C4-2B (cell line): Measurements from ENCODE around the gene TMC4.
A peak's percentile ranks its signal among the peaks of the same experiment; 100 is the strongest.

Source experiments
- H3K27ac ChIP-seq: fragments of 450-650 bp; 2 replicates; pipeline ENCODE4 v1.5.1; 2017
- CTCF ChIP-seq: fragments of 450-650 bp; conservative IDR thresholded peaks from 2 replicates; pipeline ENCODE4 v1.5.1; 2017; ENCODE audit warnings: mild to moderate bottlenecking
- ZFX ChIP-seq: fragments of 450-650 bp; IDR thresholded peaks from 2 replicates; pipeline ENCODE4 v1.6.1; 2017

TMC4 gene

GRCh38 chr19:54206030-54206830, 33.3 kb upstream of the TMC4 start:
- no peak for TF ChIP-seq CTCF
- no peak for TF ChIP-seq ZFX
- H3K27ac ChIP-seq: 0 out of 2 replicates have a peak overlapping the region, but pooled peaks have one; percentile 2

- no peak overlapping the region for H3K27ac ChIP-seq
- TF ChIP-seq ZFX (no peak), CTCF (no peak)
Measured at GRCh38 chr19:54204767-54205468, 32.0 kb upstream of the TMC4 start.

- H3K27ac ChIP-seq: peak overlapping the region; percentile 87
- TF ChIP-seq CTCF (no peak), ZFX (no peak)
Measured at GRCh38 chr19:54203151-54203611, 30.2 kb upstream of the TMC4 start.

GRCh38 chr19:54201980-54202379, 29.0 kb upstream of the TMC4 start:
- peak overlapping the region; percentile 87 for H3K27ac ChIP-seq
- TF ChIP-seq ZFX: no peak
- no peak for TF ChIP-seq CTCF

- H3K27ac ChIP-seq: peak overlapping the region; percentile 87
- TF ChIP-seq ZFX: no peak
- no peak for TF ChIP-seq CTCF
Measured at GRCh38 chr19:54201172-54201701, 28.3 kb upstream of the TMC4 start.

GRCh38 chr19:54199401-54199800, 26.4 kb upstream of the TMC4 start:
- H3K27ac ChIP-seq: peak overlapping the region; percentile 87
- no peak for TF ChIP-seq CTCF
- no peak for TF ChIP-seq ZFX

GRCh38 chr19:54197121-54197520, 24.2 kb upstream of the TMC4 start:
- H3K27ac ChIP-seq: no peak overlapping the region
- no peak for TF ChIP-seq CTCF
- no peak for TF ChIP-seq ZFX
